HCT116 (cell line): Measurements from ENCODE around the gene CPNE5. TPM values are rescaled to one million over a fixed set of nuclear protein-coding genes. Genes with fewer than 3 reads are reported as not detected.

Source experiments
- ATAC-seq: fragments of 200-7000 bp; cut with Tn5 transposase; 2 replicates; pipeline ENCODE4 v1.9.1; 2020; ENCODE audit warnings: mild to moderate bottlenecking, moderate library complexity
- BruUV-seq: library from RNA; stranded (reverse); fragments of 400-500 nt; replicated peaks from 2 replicates; lab custom pipeline; 2021; lab: Mats Ljungman, UMichigan
- CTCF ChIA-PET: fragments of 300-600 bp; sonication (Branson Sonifier 250); formaldehyde crosslinking; loops from one replicate; lab custom pipeline; 2021; ENCODE audit warnings: antibody characterized with exemption; lab: Charles Lee
- POLR2A ChIA-PET: fragments of 300-600, 350-600 bp; sonication (Branson Sonifier 250); formaldehyde crosslinking; loops from one replicate; lab custom pipeline; 2021; ENCODE audit warnings: antibody characterized with exemption; lab: Charles Lee
- RAD21 ChIA-PET, 2 experiments: fragments of 300-600 bp; sonication (Branson Sonifier 250); formaldehyde crosslinking; loops; one replicate each; lab custom pipeline; 2023; ENCODE audit warnings: low total read pairs in 2 of 2; ENCODE audit not compliant: uncharacterized antibody in 2 of 2, unreplicated experiment in 2 of 2, low non-redundant PET in 1 of 2; lab: Charles Lee
- DNase-seq: peaks from one replicate; pipeline ENCODE4 v3.0.0-alpha.2; 2010; ENCODE audit warnings: low read depth, low spot score
- H2AFZ ChIP-seq: fragments of 200-600 bp; shearing (Covaris generic), sonication (generic); 2 replicates; pipeline ENCODE4 v1.6.1; 2017; ENCODE audit warnings: low read depth, mixed run types, mixed read lengths, antibody characterized with exemption, low read length; ENCODE audit not compliant: poor library complexity, severe bottlenecking
- H3K27ac ChIP-seq: 2 replicates; pipeline ENCODE4 v1.5.1; 2012; ENCODE audit warnings: low read depth, low read length
- H3K27me3 ChIP-seq: fragments of 200-600 bp; sonication (generic); 2 replicates; pipeline ENCODE4 v1.6.1; 2016; ENCODE audit warnings: mixed run types, low read length, mixed read lengths; ENCODE audit not compliant: insufficient read depth
- H3K36me3 ChIP-seq, 2 experiments: fragments of 200-500 bp in 1 of 2; fragments of 200-600 bp in 1 of 2; sonication (Bioruptor generic) in 1 of 2; sonication (generic) in 1 of 2; 2 replicates each; pipeline versions ENCODE4 v1.5.1 to v1.6.1; 2014 to 2016; ENCODE audit warnings: low read length in 2 of 2, inconsistent platforms in 1 of 2, mixed read lengths in 1 of 2, mixed run types in 1 of 2; ENCODE audit not compliant: insufficient read depth in 2 of 2, control insufficient read depth in 1 of 2
- H3K4me1 ChIP-seq, 2 experiments: fragments of 200-600 bp in 1 of 2; sonication (generic) in 1 of 2; 2 replicates each; pipeline versions ENCODE4 v1.5.1 to v1.6.1; 2012 to 2017; ENCODE audit warnings: low read length in 2 of 2, inconsistent platforms in 1 of 2, mild to moderate bottlenecking in 1 of 2, mixed read lengths in 1 of 2, mixed run types in 1 of 2, moderate library complexity in 1 of 2; ENCODE audit not compliant: insufficient read depth in 2 of 2, control insufficient read depth in 1 of 2
- H3K4me2 ChIP-seq: fragments of 200-600 bp; sonication (generic); 2 replicates; pipeline ENCODE4 v1.6.1; 2017; ENCODE audit warnings: mixed run types, low read length, mixed read lengths
- H3K4me3 ChIP-seq, 2 experiments: fragments of 200-600 bp in 1 of 2; sonication (generic) in 1 of 2; replicated peaks in 1 of 2; 2 replicates each; pipeline ENCODE4 v1.5.1; 2011 to 2016; ENCODE audit warnings: low read length in 2 of 2, control low read depth in 1 of 2, low read depth in 1 of 2, mild to moderate bottlenecking in 1 of 2, mixed read lengths in 1 of 2, mixed run types in 1 of 2
- H3K79me2 ChIP-seq: fragments of 200-600 bp; sonication (generic); 2 replicates; pipeline ENCODE4 v1.6.1; 2017; ENCODE audit warnings: mild to moderate bottlenecking, mixed run types, low read length, moderate library complexity, mixed read lengths; ENCODE audit not compliant: insufficient read depth
- H3K9ac ChIP-seq: fragments of 200-600 bp; sonication (generic); 2 replicates; pipeline ENCODE4 v1.6.1; 2016; ENCODE audit warnings: low read length, mixed read lengths
- H3K9me2 ChIP-seq: fragments of 200-600 bp; sonication (generic), shearing (Covaris generic); 2 replicates; pipeline ENCODE4 v1.6.1; 2017; ENCODE audit warnings: mixed run types, mild to moderate bottlenecking, moderate library complexity; ENCODE audit not compliant: insufficient read depth
- H3K9me3 ChIP-seq, 2 experiments: fragments of 200-500 bp in 1 of 2; fragments of 200-600 bp in 1 of 2; sonication (Bioruptor generic) in 1 of 2; sonication (generic) in 1 of 2; 2 replicates each; pipeline ENCODE4 v1.6.1; 2014 to 2017; ENCODE audit warnings: low read length in 2 of 2, mixed read lengths in 2 of 2, inconsistent platforms in 1 of 2, low read depth in 1 of 2, mild to moderate bottlenecking in 1 of 2, mixed run types in 1 of 2, moderate library complexity in 1 of 2; ENCODE audit not compliant: control insufficient read depth in 1 of 2, insufficient read depth in 1 of 2
- H4K20me1 ChIP-seq: fragments of 200-600 bp; sonication (generic), shearing (Covaris generic); 2 replicates; pipeline ENCODE4 v1.6.1; 2017; ENCODE audit warnings: mixed run types, mild to moderate bottlenecking, moderate library complexity; ENCODE audit not compliant: insufficient read depth
- EGR1 ChIP-seq: IDR thresholded peaks from 2 replicates; pipeline ENCODE4 v1.6.1; 2012; ENCODE audit warnings: low read depth
- POLR2A ChIP-seq: IDR thresholded peaks from 2 replicates; pipeline ENCODE4 v1.7.0; 2011; ENCODE audit warnings: borderline replicate concordance; ENCODE audit not compliant: insufficient read depth, insufficient read length; ENCODE audit errors: extremely low read depth
- SRF ChIP-seq: IDR thresholded peaks from 2 replicates; pipeline ENCODE4 v1.6.1; 2012; ENCODE audit warnings: low read depth
- YY1 ChIP-seq: IDR thresholded peaks from 2 replicates; pipeline ENCODE4 v1.6.1; 2011; ENCODE audit warnings: low read length, low read depth, moderate library complexity, mild to moderate bottlenecking; ENCODE audit not compliant: insufficient replicate concordance; ENCODE audit errors: extremely low read depth
- ZFX ChIP-seq: fragments of 450-650 bp; IDR thresholded peaks from 2 replicates; pipeline ENCODE4 v1.6.1; 2017
- ZNF274 ChIP-seq: fragments of 200-500 bp; sonication (Bioruptor generic); IDR thresholded peaks from 2 replicates; pipeline ENCODE4 v1.6.1; 2014; ENCODE audit warnings: mild to moderate bottlenecking, low read depth, low read length, inconsistent platforms
- intact Hi-C: fragments of 100-400 bp; cut with micrococcal nuclease; formaldehyde crosslinking; loops from 2 replicates; pipeline ENCODE4 v1.10.0; 2022
- total RNA-seq: library from RNA; stranded (reverse); gene quantifications from one replicate; pipeline ENCODE4 v1.2.1, GENCODE V29; 2021; ENCODE audit not compliant: unreplicated experiment
- TF ChIP-seq, protein P1 (sequence below), 3 experiments: fragments of 200-600 bp in 1 of 3; sonication (generic) in 1 of 3; IDR thresholded peaks in 2 of 3; conservative IDR thresholded peaks in 1 of 3; 2 replicates each; pipeline ENCODE4 v1.5.1; 2012 to 2017; ENCODE audit warnings: low read depth in 2 of 3, low read length in 2 of 3, antibody characterized with exemption in 1 of 3, borderline replicate concordance in 1 of 3, control low read depth in 1 of 3, mild to moderate bottlenecking in 1 of 3, mixed read lengths in 1 of 3, mixed run types in 1 of 3, moderate library complexity in 1 of 3; ENCODE audit not compliant: insufficient read depth in 1 of 3
- TF ChIP-seq, protein P2 (sequence below): IDR thresholded peaks from 2 replicates; pipeline ENCODE4 v1.6.1; 2012
- TF ChIP-seq, protein P3 (sequence below): IDR thresholded peaks from 2 replicates; pipeline ENCODE4 v1.6.1; 2012; ENCODE audit warnings: low read depth

CPNE5 gene
- total RNA-seq, 1 experiment from 2014 or later, result not detected

DNA sequence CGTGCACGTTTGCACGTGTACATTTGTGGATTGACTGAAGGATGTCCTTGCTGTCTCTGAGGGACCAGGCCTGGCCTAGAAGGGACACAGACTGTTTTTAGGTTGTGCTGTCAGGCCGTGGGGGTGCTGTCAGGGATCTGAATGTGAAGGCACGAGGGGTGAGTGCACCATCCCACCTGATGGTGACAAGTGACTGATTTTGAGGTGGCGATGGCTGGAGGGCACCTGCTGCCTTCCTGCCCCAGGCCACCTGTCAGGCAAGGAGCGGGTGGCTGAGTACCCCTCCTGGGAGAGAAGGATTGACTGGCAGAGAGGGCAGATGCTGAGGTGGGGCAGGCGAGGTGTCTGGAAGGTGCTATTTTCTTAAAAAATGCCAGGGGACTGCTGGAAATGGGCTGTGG, 140.4 kb downstream of the CPNE5 start:
- no peak for ATAC-seq
- H3K79me2 ChIP-seq, result no peaks in the 10 kb centered on the region
- H3K4me3 ChIP-seq, result no peak overlapping the region
- no peaks in the 10 kb centered on the region for H4K20me1 ChIP-seq
- ChIA-PET POLR2A (no interaction called here), CTCF (no interaction called here), RAD21 (no interaction called here)
- peaks cover 0 to 8% of the 10 kb centered on the region in 2 experiments; a peak in 2 of 4 replicates for H3K4me1 ChIP-seq
- no peak overlapping the region for H3K27ac ChIP-seq
- DNase-seq, result no peak
- no peak overlapping the region for H3K9ac ChIP-seq
- intact Hi-C loops, result no loop called here
- H2AFZ ChIP-seq, result no peak overlapping the region
- BruUV-seq, result no TSS peak
- H3K9me3 ChIP-seq, result no peaks in the 10 kb centered on the region
- no peak overlapping the region for H3K4me2 ChIP-seq
- H3K9me2 ChIP-seq, result no peaks in the 10 kb centered on the region
- no peaks in the 10 kb centered on the region for H3K27me3 ChIP-seq
- no peaks in the 10 kb centered on the region for H3K36me3 ChIP-seq
- no peak for TF ChIP-seq YY1
- TF ChIP-seq EGR1, result no peak
- TF ChIP-seq, protein P1, sequence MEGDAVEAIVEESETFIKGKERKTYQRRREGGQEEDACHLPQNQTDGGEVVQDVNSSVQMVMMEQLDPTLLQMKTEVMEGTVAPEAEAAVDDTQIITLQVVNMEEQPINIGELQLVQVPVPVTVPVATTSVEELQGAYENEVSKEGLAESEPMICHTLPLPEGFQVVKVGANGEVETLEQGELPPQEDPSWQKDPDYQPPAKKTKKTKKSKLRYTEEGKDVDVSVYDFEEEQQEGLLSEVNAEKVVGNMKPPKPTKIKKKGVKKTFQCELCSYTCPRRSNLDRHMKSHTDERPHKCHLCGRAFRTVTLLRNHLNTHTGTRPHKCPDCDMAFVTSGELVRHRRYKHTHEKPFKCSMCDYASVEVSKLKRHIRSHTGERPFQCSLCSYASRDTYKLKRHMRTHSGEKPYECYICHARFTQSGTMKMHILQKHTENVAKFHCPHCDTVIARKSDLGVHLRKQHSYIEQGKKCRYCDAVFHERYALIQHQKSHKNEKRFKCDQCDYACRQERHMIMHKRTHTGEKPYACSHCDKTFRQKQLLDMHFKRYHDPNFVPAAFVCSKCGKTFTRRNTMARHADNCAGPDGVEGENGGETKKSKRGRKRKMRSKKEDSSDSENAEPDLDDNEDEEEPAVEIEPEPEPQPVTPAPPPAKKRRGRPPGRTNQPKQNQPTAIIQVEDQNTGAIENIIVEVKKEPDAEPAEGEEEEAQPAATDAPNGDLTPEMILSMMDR (IDR thresholded peaks at IDR 0.05 in 2 of 3, conservative IDR thresholded peaks at IDR 0.05 in 1 of 3; ENCODE audit: borderline replicate concordance in 1 of 3, insufficient read depth in 1 of 3, low read depth in 2 of 3, low read length in 2 of 3), result no peak

DNA sequence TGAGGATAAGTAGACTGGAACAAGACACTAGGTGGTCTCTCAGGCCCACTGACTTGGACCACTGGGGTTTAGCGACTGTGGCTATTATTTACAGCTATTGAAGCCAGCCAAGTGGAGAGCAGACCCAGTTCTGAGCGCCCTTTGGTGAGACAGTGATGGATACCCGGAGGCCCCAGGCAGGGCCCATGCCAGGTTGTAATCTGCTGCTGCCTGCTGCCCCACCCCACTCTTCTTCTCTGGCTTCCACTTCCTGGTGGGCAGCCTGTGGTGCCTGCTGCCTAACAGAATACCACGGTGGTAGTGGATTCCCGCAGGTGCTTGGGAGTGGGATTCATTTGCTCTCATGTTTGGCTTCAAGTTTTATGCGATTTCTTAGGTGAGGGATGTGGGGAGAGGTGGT, 141.0 kb downstream of the CPNE5 start:
- Histone ChIP-seq H4K20me1 (no peaks in the 10 kb centered on the region), H3K79me2 (no peaks in the 10 kb centered on the region), H2AFZ (no peak overlapping the region), H3K27ac (no peak overlapping the region), H3K9me3 (no peaks in the 10 kb centered on the region), H3K9ac (no peak overlapping the region), H3K36me3 (no peaks in the 10 kb centered on the region), H3K4me2 (no peak overlapping the region), H3K4me1 (peaks cover 0 to 8% of the 10 kb centered on the region in 2 experiments; a peak in 2 of 4 replicates), H3K9me2 (no peaks in the 10 kb centered on the region), H3K27me3 (no peaks in the 10 kb centered on the region), H3K4me3 (no peak overlapping the region)
- DNase-seq (no peak), ATAC-seq (no peak)
- ChIA-PET RAD21 (no interaction called here), POLR2A (no interaction called here), CTCF (no interaction called here)
- TF ChIP-seq, protein P2, sequence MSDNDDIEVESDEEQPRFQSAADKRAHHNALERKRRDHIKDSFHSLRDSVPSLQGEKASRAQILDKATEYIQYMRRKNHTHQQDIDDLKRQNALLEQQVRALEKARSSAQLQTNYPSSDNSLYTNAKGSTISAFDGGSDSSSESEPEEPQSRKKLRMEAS, result no peak
- TF ChIP-seq YY1, result no peak
- no peak for TF ChIP-seq ZFX
- no peak for TF ChIP-seq ZNF274
- TF ChIP-seq SRF, result no peak
- no peak for TF ChIP-seq POLR2A
- TF ChIP-seq, protein P3, sequence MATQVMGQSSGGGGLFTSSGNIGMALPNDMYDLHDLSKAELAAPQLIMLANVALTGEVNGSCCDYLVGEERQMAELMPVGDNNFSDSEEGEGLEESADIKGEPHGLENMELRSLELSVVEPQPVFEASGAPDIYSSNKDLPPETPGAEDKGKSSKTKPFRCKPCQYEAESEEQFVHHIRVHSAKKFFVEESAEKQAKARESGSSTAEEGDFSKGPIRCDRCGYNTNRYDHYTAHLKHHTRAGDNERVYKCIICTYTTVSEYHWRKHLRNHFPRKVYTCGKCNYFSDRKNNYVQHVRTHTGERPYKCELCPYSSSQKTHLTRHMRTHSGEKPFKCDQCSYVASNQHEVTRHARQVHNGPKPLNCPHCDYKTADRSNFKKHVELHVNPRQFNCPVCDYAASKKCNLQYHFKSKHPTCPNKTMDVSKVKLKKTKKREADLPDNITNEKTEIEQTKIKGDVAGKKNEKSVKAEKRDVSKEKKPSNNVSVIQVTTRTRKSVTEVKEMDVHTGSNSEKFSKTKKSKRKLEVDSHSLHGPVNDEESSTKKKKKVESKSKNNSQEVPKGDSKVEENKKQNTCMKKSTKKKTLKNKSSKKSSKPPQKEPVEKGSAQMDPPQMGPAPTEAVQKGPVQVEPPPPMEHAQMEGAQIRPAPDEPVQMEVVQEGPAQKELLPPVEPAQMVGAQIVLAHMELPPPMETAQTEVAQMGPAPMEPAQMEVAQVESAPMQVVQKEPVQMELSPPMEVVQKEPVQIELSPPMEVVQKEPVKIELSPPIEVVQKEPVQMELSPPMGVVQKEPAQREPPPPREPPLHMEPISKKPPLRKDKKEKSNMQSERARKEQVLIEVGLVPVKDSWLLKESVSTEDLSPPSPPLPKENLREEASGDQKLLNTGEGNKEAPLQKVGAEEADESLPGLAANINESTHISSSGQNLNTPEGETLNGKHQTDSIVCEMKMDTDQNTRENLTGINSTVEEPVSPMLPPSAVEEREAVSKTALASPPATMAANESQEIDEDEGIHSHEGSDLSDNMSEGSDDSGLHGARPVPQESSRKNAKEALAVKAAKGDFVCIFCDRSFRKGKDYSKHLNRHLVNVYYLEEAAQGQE, result no peak
- BruUV-seq, result no TSS peak
- intact Hi-C loops, result no loop called here
